GM18870 (cell line): ENCODE data around the gene ATL2.

ENCODE experiments used
- ATAC-seq: cut with Tn5 transposase; IDR thresholded peaks from one replicate; pipeline ENCODE4 v1.9.1; 2021; ENCODE audit warnings: moderate library complexity; ENCODE audit not compliant: unreplicated experiment

ATL2 gene

DNA sequence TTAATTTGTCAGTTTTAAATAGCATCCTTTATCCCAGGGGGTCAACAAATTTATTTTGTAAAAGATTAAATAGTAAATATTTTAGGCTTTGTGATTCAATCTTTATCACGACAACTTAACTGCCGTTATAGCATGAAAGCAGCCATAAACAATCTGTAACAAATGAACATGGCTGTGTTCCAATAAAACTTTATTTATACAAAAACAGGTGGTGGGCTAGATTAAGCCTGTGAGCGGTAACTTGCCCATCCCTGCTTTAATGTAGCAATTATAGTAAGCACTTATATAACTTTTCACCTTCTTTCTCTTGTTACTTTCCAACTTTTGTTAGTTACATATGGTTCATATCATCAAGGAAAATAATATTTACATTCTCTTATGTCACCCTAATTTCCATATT, 121.9 kb downstream of the ATL2 start:
- no peak for ATAC-seq

DNA sequence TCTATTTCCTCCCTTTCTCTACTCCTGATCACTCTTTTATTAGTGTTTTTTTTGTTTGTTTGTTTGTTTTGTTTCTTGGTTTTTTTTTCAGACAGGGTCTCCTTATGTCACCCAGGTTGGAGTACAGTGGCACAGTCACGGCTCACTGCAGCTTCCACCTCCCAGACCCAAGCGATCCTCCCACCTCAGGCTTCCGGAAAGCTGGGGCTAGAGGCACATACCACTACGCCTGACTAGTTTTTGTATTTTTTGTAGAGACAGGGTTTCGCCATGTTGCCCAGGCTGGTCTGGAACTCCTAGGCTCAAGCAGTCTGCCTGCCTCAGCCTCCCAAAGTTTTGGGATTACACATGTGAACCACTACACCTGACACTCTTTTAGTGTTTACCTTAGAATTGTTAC, 122.3 kb downstream of the ATL2 start:
- no peak for ATAC-seq

DNA sequence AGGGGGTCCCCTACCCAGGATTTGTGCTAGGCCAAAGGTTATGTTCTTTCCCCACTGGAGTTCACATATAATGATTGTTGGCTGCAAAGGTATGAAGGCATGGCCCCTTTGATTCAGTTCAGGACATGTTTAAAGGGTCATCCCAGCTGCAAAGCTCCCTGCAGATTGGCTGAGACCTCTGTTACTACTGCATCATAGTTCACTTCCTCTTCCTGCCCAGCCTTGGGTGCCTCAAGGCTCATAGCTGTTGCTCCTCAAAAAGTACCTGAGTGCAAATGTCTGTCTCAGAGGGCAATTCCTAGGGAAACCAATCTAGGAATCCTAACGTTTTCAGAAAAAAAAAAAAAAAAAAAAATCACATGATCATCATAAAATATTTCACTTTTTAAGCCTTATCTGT, 125.1 kb downstream of the ATL2 start:
- ATAC-seq: no peak

- ATAC-seq: no peak
Measured at GRCh38 chr2:38248707-38249106, 128.4 kb downstream of the ATL2 start.

- ATAC-seq: no peak
Measured at GRCh38 chr2:38248255-38248654, 128.8 kb downstream of the ATL2 start.

GRCh38 chr2:38246105-38246504, 131.0 kb downstream of the ATL2 start:
- no peak for ATAC-seq

DNA sequence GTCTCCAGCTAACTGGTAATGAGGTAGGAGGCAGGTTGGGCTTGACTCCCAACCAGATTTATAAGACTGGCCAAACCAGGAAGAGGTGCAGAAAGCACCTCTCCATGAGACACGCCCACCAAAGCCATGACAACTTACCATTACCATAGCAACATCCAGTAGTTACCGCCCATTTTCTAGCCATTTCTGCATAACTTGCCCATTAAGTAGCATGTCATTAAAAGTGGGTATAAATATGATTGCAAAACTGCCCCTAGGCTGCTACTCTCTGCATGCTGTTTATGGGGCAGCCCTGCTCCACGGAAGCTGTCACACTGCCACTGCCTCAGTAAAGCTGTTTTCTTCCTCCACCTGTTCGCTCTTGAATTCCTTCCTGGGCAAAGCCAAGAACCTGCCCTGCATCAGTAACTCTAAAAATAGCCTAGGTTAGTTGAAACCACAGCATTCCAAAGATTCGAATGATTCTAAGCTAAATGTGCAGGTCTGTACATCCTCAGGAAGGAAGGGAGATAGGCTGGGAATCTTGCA, 131.9 kb downstream of the ATL2 start:
- ATAC-seq: no peak

GRCh38 chr2:38244301-38244700, 132.8 kb downstream of the ATL2 start:
- ATAC-seq: no peak
